ENCODE results near the gene PARD3.

PARD3 gene

GRCh38 chr10:34244756-34245484, 570.2 kb downstream of the PARD3 start:
- DNase-seq: no peak

- DNase-seq: no peak
These were observed 573.7 kb downstream of the PARD3 start for GRCh38 chr10:34241226-34242000.

- no peak for DNase-seq
These were observed 575.1 kb downstream of the PARD3 start for GRCh38 chr10:34240039-34240438.

- DNase-seq: no peak
These were observed 577.1 kb downstream of the PARD3 start for GRCh38 chr10:34237898-34238455.

GRCh38 chr10:34236931-34237330, 578.2 kb downstream of the PARD3 start:
- DNase-seq: no peak

- DNase-seq: no peak
These were observed 579.8 kb downstream of the PARD3 start for GRCh38 chr10:34235164-34235832.

- no peak for DNase-seq
These were observed 582.6 kb downstream of the PARD3 start for GRCh38 chr10:34232481-34232880.

- DNase-seq: no peak
These were observed 583.5 kb downstream of the PARD3 start for GRCh38 chr10:34231441-34232180.

GRCh38 chr10:34229917-34230316, 585.2 kb downstream of the PARD3 start:
- no peak for DNase-seq

- DNase-seq: no peak
These were observed 587.0 kb downstream of the PARD3 start for GRCh38 chr10:34228066-34228465.

GRCh38 chr10:34224639-34225038, 590.5 kb downstream of the PARD3 start:
- no peak for DNase-seq

GRCh38 chr10:34223658-34224057, 591.4 kb downstream of the PARD3 start:
- DNase-seq: no peak

- no peak for DNase-seq
These were observed 592.7 kb downstream of the PARD3 start for GRCh38 chr10:34222359-34222758.

- no peak for DNase-seq
These were observed 595.1 kb downstream of the PARD3 start for GRCh38 chr10:34219753-34220548.

GRCh38 chr10:34217524-34217923, 597.6 kb downstream of the PARD3 start:
- no peak for DNase-seq

GRCh38 chr10:34216348-34216945, 598.6 kb downstream of the PARD3 start:
- DNase-seq: no peak

- no peak for DNase-seq
These were observed 601.3 kb downstream of the PARD3 start for GRCh38 chr10:34213805-34214197.

GRCh38 chr10:34213193-34213804, 601.8 kb downstream of the PARD3 start:
- DNase-seq: no peak

GRCh38 chr10:34207343-34207742, 607.8 kb downstream of the PARD3 start:
- no peak for DNase-seq

- no peak for DNase-seq
These were observed 608.2 kb downstream of the PARD3 start for GRCh38 chr10:34206935-34207268.

All from right kidney (tissue), 1 donor.